GM23248 (cell line): ENCODE measurements around the gene TIGD3.

ENCODE experiments used
- EZH2 ChIP-seq: fragments of 200-600 bp; sonication (generic); IDR thresholded peaks from 2 replicates; pipeline ENCODE4 v1.6.1; 2018; ENCODE audit warnings: antibody characterized with exemption, mild to moderate bottlenecking; ENCODE audit not compliant: insufficient read depth, poor library complexity, severe bottlenecking
- EZH2phosphoT487 ChIP-seq: fragments of 200-600 bp; sonication (generic); IDR thresholded peaks from 2 replicates; pipeline ENCODE4 v1.6.1; 2018; ENCODE audit warnings: antibody characterized with exemption, moderate library complexity, mild to moderate bottlenecking, low read depth; ENCODE audit not compliant: insufficient read depth

GRCh38 chr11:65325435-65325834, 29.1 kb upstream of the TIGD3 start:
- TF ChIP-seq EZH2 (no peak), EZH2phosphoT487 (no peak)
